ENCODE data around the gene TRPV3.

The TRPV3 gene

GRCh38 chr17:3546997-3547396 lies 10.6 kb downstream of the TRPV3 start:
- DNase-seq (ENCODE audit: low read depth, low spot score) = no peak

GRCh38 chr17:3546521-3546920 lies 11.1 kb downstream of the TRPV3 start:
- DNase-seq (ENCODE audit: low read depth, low spot score) = no peak

GRCh38 chr17:3545151-3545550 lies 12.5 kb downstream of the TRPV3 start:
- DNase-seq (ENCODE audit: low read depth, low spot score) = no peak

GRCh38 chr17:3544365-3544764 lies 13.2 kb downstream of the TRPV3 start:
- no peak for DNase-seq (ENCODE audit: low read depth, low spot score)

- DNase-seq (ENCODE audit: low read depth, low spot score) = no peak
Observed at GRCh38 chr17:3543453-3543852, 14.2 kb downstream of the TRPV3 start.

- DNase-seq (ENCODE audit: low read depth, low spot score) = no peak
Observed at GRCh38 chr17:3542410-3543088, 15.1 kb downstream of the TRPV3 start.

- DNase-seq (ENCODE audit: low read depth, low spot score) = no peak
Observed at GRCh38 chr17:3539881-3540540, 17.6 kb downstream of the TRPV3 start.

GRCh38 chr17:3536716-3537115 lies 20.9 kb downstream of the TRPV3 start:
- DNase-seq (ENCODE audit: low read depth, low spot score) = no peak

- peak; percentile 54 for DNase-seq (ENCODE audit: low read depth, low spot score)
Observed at GRCh38 chr17:3535253-3535995, 22.2 kb downstream of the TRPV3 start.

GRCh38 chr17:3534881-3535252 lies 22.7 kb downstream of the TRPV3 start:
- no peak for DNase-seq (ENCODE audit: low read depth, low spot score)

GRCh38 chr17:3533752-3534151 lies 23.9 kb downstream of the TRPV3 start:
- no peak for DNase-seq (ENCODE audit: low read depth, low spot score)

- DNase-seq (ENCODE audit: low read depth, low spot score) = no peak
Observed at GRCh38 chr17:3532859-3533142, 24.8 kb downstream of the TRPV3 start.

GRCh38 chr17:3532106-3532858 lies 25.3 kb downstream of the TRPV3 start:
- no peak for DNase-seq (ENCODE audit: low read depth, low spot score)

GRCh38 chr17:3531266-3532101 lies 26.1 kb downstream of the TRPV3 start:
- DNase-seq (ENCODE audit: low read depth, low spot score) = no peak

GRCh38 chr17:3529817-3530741 lies 27.5 kb downstream of the TRPV3 start:
- no peak for DNase-seq (ENCODE audit: low read depth, low spot score)

- DNase-seq (ENCODE audit: low read depth, low spot score) = no peak
Observed at GRCh38 chr17:3528880-3529511, 28.6 kb downstream of the TRPV3 start.

GRCh38 chr17:3528403-3528851 lies 29.2 kb downstream of the TRPV3 start:
- no peak for DNase-seq (ENCODE audit: low read depth, low spot score)

- DNase-seq (ENCODE audit: low read depth, low spot score) = no peak
Observed at GRCh38 chr17:3527896-3528295, 29.7 kb downstream of the TRPV3 start.

GRCh38 chr17:3527468-3527867 lies 30.1 kb downstream of the TRPV3 start:
- DNase-seq (ENCODE audit: low read depth, low spot score) = no peak

- DNase-seq (ENCODE audit: low read depth, low spot score) = no peak
Observed at GRCh38 chr17:3526971-3527370, 30.6 kb downstream of the TRPV3 start.

All from iPS DF 19.7 (cell line).